Thoracic aorta (tissue), 2 donors: ENCODE data around the gene LGALS12. TPM values are rescaled to one million over a fixed set of nuclear protein-coding genes. Genes with fewer than 3 reads are reported as not detected.

ENCODE experiments used
- ATAC-seq: fragments of 150-250 bp; one replicate; pipeline ENCODE4 v1.8.0; 2017; ENCODE audit warnings: low read depth; ENCODE audit not compliant: insufficient number of reproducible peaks, low FRiP score
- DNase-seq: peaks from one replicate; pipeline ENCODE4 v3.0.0-alpha.2; 2020; ENCODE audit warnings: low spot score
- H3K27ac ChIP-seq, 2 donors: fragments of 200-600 bp; sonication (generic); 1 replicate in 1 of 2; 2 replicates in 1 of 2; pipeline ENCODE4 v1.5.1; 2016; ENCODE audit warnings: mild to moderate bottlenecking in 2 of 2, moderate library complexity in 2 of 2
- H3K27me3 ChIP-seq: fragments of 200-600 bp; sonication (generic); replicated peaks from 2 replicates; pipeline ENCODE4 v1.6.0; 2016; ENCODE audit warnings: mild to moderate bottlenecking; ENCODE audit not compliant: insufficient read depth
- H3K36me3 ChIP-seq: fragments of 200-600 bp; sonication (generic); one replicate; pipeline ENCODE4 v1.5.1; 2016
- H3K4me1 ChIP-seq, 2 donors: fragments of 200-600 bp; sonication (generic); 1 replicate in 1 of 2; 2 replicates in 1 of 2; pipeline versions ENCODE4 v1.5.1 to v1.6.0; 2016; ENCODE audit warnings: low read depth in 2 of 2, mild to moderate bottlenecking in 1 of 2; ENCODE audit not compliant: control insufficient read depth in 1 of 2
- H3K4me3 ChIP-seq: fragments of 200-600 bp; sonication (generic); 2 replicates; pipeline ENCODE4 v1.5.1; 2016; ENCODE audit warnings: mild to moderate bottlenecking
- H3K9me3 ChIP-seq: fragments of 200-600 bp; sonication (generic); 2 replicates; pipeline ENCODE4 v1.5.1; 2016
- total RNA-seq, 2 donors: library from RNA; depleted of rRNA; stranded (reverse); fragments of >200 nt; gene quantifications; one replicate each; pipeline versions ENCODE4 v1.1.0 to v1.2.3, GENCODE V29; 2016
- TF ChIP-seq, protein P1 (sequence below): fragments of 200-600 bp; sonication (generic); IDR thresholded peaks from one replicate; pipeline ENCODE4 v1.5.1; 2019; ENCODE audit warnings: antibody characterized with exemption

LGALS12 gene
- total RNA-seq, 2 donors from 2014 or later: 0.54 TPM; not detected in 1

GRCh38 chr11:63532117-63532516 lies 26.2 kb downstream of the LGALS12 start:
- TF ChIP-seq, protein P1, sequence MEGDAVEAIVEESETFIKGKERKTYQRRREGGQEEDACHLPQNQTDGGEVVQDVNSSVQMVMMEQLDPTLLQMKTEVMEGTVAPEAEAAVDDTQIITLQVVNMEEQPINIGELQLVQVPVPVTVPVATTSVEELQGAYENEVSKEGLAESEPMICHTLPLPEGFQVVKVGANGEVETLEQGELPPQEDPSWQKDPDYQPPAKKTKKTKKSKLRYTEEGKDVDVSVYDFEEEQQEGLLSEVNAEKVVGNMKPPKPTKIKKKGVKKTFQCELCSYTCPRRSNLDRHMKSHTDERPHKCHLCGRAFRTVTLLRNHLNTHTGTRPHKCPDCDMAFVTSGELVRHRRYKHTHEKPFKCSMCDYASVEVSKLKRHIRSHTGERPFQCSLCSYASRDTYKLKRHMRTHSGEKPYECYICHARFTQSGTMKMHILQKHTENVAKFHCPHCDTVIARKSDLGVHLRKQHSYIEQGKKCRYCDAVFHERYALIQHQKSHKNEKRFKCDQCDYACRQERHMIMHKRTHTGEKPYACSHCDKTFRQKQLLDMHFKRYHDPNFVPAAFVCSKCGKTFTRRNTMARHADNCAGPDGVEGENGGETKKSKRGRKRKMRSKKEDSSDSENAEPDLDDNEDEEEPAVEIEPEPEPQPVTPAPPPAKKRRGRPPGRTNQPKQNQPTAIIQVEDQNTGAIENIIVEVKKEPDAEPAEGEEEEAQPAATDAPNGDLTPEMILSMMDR: no peak
- H3K27me3 ChIP-seq: no peaks in the 10 kb centered on the region
- ATAC-seq (no peak), DNase-seq (no peak)
- no peaks in the 10 kb centered on the region for H3K36me3 ChIP-seq
- peak overlapping the region; percentile 8 to 56 for H3K27ac ChIP-seq
- no peak overlapping the region for H3K4me3 ChIP-seq
- H3K4me1 ChIP-seq: peaks cover 15 to 32% of the 10 kb centered on the region in 2 donors
- no peaks in the 10 kb centered on the region for H3K9me3 ChIP-seq

DNA sequence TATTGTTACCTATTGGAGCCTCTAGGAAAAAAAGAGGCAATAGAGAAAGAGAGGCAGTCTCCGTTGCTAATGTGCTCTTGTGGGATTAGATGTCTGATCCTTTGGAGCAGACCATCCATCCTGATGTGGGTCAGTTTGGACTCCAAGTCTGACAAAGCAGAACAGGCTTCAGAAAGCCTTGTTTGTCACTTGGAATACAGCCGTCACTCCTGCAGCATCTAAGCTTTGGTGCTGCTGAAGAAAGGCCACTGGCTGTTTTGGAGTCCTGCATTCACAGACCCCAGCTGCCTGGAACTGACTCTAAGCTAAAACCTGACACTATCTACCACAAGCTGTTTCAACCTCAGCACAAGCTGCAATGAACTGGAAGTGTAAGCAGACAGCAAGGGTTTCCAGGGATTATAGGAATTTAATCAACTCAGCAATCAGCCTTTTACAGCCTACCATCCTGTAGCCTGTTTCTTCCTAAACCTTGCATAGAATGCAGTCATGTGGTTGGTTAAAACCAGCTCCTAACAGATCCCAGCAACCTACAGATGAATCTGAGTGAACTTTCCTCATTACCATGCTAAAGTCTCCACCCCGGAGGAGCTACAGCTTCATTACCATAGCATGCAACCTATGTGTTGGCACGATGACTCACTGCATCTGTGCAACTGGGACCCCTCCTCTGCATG lies 27.1 kb downstream of the LGALS12 start:
- no peak for ATAC-seq
- H3K4me3 ChIP-seq: no peak overlapping the region
- TF ChIP-seq, protein P1: no peak
- no peaks in the 10 kb centered on the region for H3K36me3 ChIP-seq
- no peaks in the 10 kb centered on the region for H3K9me3 ChIP-seq
- no peaks in the 10 kb centered on the region for H3K27me3 ChIP-seq
- DNase-seq: no peak
- peaks cover 19 to 40% of the 10 kb centered on the region in 2 donors for H3K4me1 ChIP-seq
- H3K27ac ChIP-seq: no peak overlapping the region

- H3K36me3 ChIP-seq: no peaks in the 10 kb centered on the region
- no peak for ATAC-seq
- no peaks in the 10 kb centered on the region for H3K27me3 ChIP-seq
- H3K4me1 ChIP-seq: peaks cover 22 to 50% of the 10 kb centered on the region in 2 donors
- no peak for DNase-seq
- TF ChIP-seq, protein P1: no peak
- no peak overlapping the region for H3K27ac ChIP-seq
- H3K4me3 ChIP-seq: no peak overlapping the region
- H3K9me3 ChIP-seq: no peaks in the 10 kb centered on the region
These were observed 28.2 kb downstream of the LGALS12 start for GRCh38 chr11:63534076-63534475.

DNA sequence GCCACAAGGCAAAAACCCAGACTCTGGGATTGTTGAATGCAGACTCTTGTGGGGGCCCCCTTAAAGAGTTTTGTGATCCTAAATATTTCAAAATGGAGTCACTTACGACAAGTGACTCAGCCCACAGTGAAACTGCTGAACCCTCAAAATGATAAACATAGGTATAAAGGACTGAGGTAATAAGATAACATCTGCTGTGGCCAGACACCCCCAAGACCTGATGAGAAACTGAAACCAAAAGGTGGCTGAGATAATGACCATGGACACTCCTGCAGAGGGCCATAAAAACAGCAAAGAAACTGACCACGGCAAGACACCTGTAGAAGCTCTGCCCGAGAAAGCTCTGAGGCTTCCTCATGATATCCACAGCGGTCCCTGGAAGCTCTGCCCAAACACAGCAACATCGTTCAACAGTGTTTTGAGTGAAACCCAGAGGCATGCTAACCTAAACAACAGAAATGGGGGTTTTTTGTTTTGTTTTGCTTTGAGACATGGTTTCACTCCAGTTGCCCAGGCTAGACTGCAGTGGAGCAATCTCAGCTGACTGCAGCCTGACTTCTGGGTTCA lies 29.1 kb downstream of the LGALS12 start:
- Histone ChIP-seq H3K4me1 (peaks cover 22 to 50% of the 10 kb centered on the region in 2 donors), H3K27me3 (no peaks in the 10 kb centered on the region), H3K9me3 (no peaks in the 10 kb centered on the region), H3K4me3 (no peak overlapping the region), H3K27ac (no peak overlapping the region), H3K36me3 (no peaks in the 10 kb centered on the region)
- TF ChIP-seq, protein P1: no peak
- DNase-seq: no peak
- no peak for ATAC-seq

- ATAC-seq: no peak
- Histone ChIP-seq H3K4me3 (no peak overlapping the region), H3K27ac (peak overlapping the region in 1 of 2 donors; percentile 86)
These were observed 29.9 kb downstream of the LGALS12 start for GRCh38 chr11:63535734-63536133.

More at GRCh38 chr11:63535734-63536133, 29.9 kb downstream of the LGALS12 start:
- TF ChIP-seq, protein P1: no peak
- Histone ChIP-seq H3K27me3 (no peaks in the 10 kb centered on the region), H3K36me3 (no peaks in the 10 kb centered on the region), H3K4me1 (peaks cover 22 to 50% of the 10 kb centered on the region in 2 donors), H3K9me3 (no peaks in the 10 kb centered on the region)
- no peak for DNase-seq
